Omental fat pad (tissue), 4 donors: Measurements from ENCODE around the gene PPIL4. TPM values are rescaled to one million over a fixed set of nuclear protein-coding genes. Genes with fewer than 3 reads are reported as not detected.

Experiments
- ATAC-seq: fragments of 150-250 bp; one replicate; pipeline ENCODE4 v1.9.1; 2016; ENCODE audit warnings: mild to moderate bottlenecking, moderate library complexity; ENCODE audit not compliant: low FRiP score
- DNase-seq: peaks from one replicate; pipeline ENCODE4 v3.0.0-alpha.2; 2019; ENCODE audit warnings: low spot score
- CTCF ChIP-seq, 3 donors: fragments of 450-650 bp; IDR thresholded peaks; one replicate each; pipeline ENCODE4 v1.5.1; 2016 to 2017; ENCODE audit warnings: antibody characterized with exemption in 3 of 3, mild to moderate bottlenecking in 3 of 3, moderate library complexity in 2 of 3
- small RNA-seq: library from RNA; depleted of rRNA; stranded (forward); fragments of <200 nt; gene quantifications from one replicate; pipeline ENCODE3, GENCODE V24; 2016
- total RNA-seq, 4 donors: library from RNA; depleted of rRNA; stranded (reverse); fragments of >200 nt; gene quantifications; one replicate each; pipeline ENCODE4 v1.1.0, GENCODE V29; 2016

Gene PPIL4
- total RNA-seq, 4 donors from 2014 or later: 21.7 to 41.4 (median 30.7) TPM

GRCh38 chr6:149458806-149459205 lies 87.0 kb downstream of the PPIL4 start:
- DNase-seq (no peak), ATAC-seq (no peak)
- TF ChIP-seq CTCF (IDR thresholded peaks at IDR 0.05): no peak

GRCh38 chr6:149458196-149458595 lies 87.6 kb downstream of the PPIL4 start:
- ATAC-seq (no peak), DNase-seq (no peak)
- no peak for TF ChIP-seq CTCF (IDR thresholded peaks at IDR 0.05)

- no peak for DNase-seq
- no peak for ATAC-seq
- TF ChIP-seq CTCF (IDR thresholded peaks at IDR 0.05): no peak
These were observed 88.4 kb downstream of the PPIL4 start for GRCh38 chr6:149457316-149457884.

GRCh38 chr6:149456311-149457021 lies 89.4 kb downstream of the PPIL4 start:
- TF ChIP-seq CTCF (IDR thresholded peaks at IDR 0.05): no peak
- no peak for DNase-seq

GRCh38 chr6:149455031-149455732 lies 90.7 kb downstream of the PPIL4 start:
- ATAC-seq (no peak), DNase-seq (no peak)
- no peak for TF ChIP-seq CTCF (IDR thresholded peaks at IDR 0.05)

More at GRCh38 chr6:149456311-149457021, 89.4 kb downstream of the PPIL4 start:
- ATAC-seq: no peak

Small RNA genes within 50 kb of the gene (small RNA-seq; reads per million reads assigned to genes)
- gene RF00410: not detected
- gene RNU7-3P: 1.3 reads per million, percentile 8 among the genes with 10 or more reads in this experiment

Other genes starting within 250 kb of the PPIL4 start
- gene TAB2, start 228.3 kb downstream of the PPIL4 start, total RNA-seq: 10 to 100 TPM; 40.0 to 88.4 (median 58.6) TPM
- gene SUMO4, start 145.8 kb downstream of the PPIL4 start, total RNA-seq: 10 to 100 TPM in 1 of 4 donors, 1 to 10 TPM in 3; 1.9 to 10.6 (median 4.7) TPM
- 1 to 10 TPM; 2.0 to 8.9 (median 2.2) TPM for gene ZC3H12D, start 61.0 kb downstream of the PPIL4 start, total RNA-seq
- 10 to 100 TPM; 45.2 to 64.8 (median 54.4) TPM for gene GINM1, start 20.3 kb upstream of the PPIL4 start, total RNA-seq
- 10 to 100 TPM; 15.4 to 30.4 (median 18.7) TPM for gene KATNA1, start 102.7 kb upstream of the PPIL4 start, total RNA-seq
- 10 to 100 TPM; 18.8 to 39.2 (median 26.3) TPM for gene LATS1, start 172.1 kb upstream of the PPIL4 start, total RNA-seq
- gene NUP43, start 200.5 kb upstream of the PPIL4 start, total RNA-seq: 10 to 100 TPM; 10.5 to 22.7 (median 12.9) TPM
- 100 to 1,000 TPM in 2 of 4 donors, 10 to 100 TPM in 2; 89.7 to 108 (median 102) TPM for gene PCMT1, start 203.7 kb upstream of the PPIL4 start, total RNA-seq